Liver (tissue), 9 donors: ENCODE measurements around the gene KCNK17. TPM values are rescaled to one million over a fixed set of nuclear protein-coding genes. Genes with fewer than 3 reads are reported as not detected.

Source experiments
- DNase-seq: peaks from one replicate; pipeline ENCODE4 v3.0.0-alpha.2; 2017; ENCODE audit warnings: low spot score
- H3K27ac ChIP-seq, 2 donors: one replicate each; pipeline ENCODE4 v1.7.0; 2013; ENCODE audit warnings: inconsistent platforms in 2 of 2, low read length in 2 of 2, control low read depth in 1 of 2, low read depth in 1 of 2, mild to moderate bottlenecking in 1 of 2
- H3K27me3 ChIP-seq, 4 donors: one replicate each; pipeline versions ENCODE4 v1.6.1 to v1.7.0; 2013; ENCODE audit warnings: low read length in 3 of 4, inconsistent platforms in 1 of 4, mild to moderate bottlenecking in 1 of 4, moderate library complexity in 1 of 4; ENCODE audit not compliant: control insufficient read depth in 4 of 4, insufficient read depth in 4 of 4
- H3K36me3 ChIP-seq, 4 donors: one replicate each; pipeline versions ENCODE4 v1.6.1 to v1.7.0; 2013; ENCODE audit warnings: low read length in 3 of 4, mild to moderate bottlenecking in 3 of 4, low read depth in 1 of 4, moderate library complexity in 1 of 4; ENCODE audit not compliant: control insufficient read depth in 4 of 4, insufficient read depth in 3 of 4
- H3K4me1 ChIP-seq, 4 donors: one replicate each; pipeline versions ENCODE4 v1.6.1 to v1.7.0; 2013; ENCODE audit warnings: low read length in 3 of 4, mild to moderate bottlenecking in 3 of 4, moderate library complexity in 1 of 4; ENCODE audit not compliant: control insufficient read depth in 4 of 4, insufficient read depth in 4 of 4
- H3K4me3 ChIP-seq, 3 donors: one replicate each; pipeline versions ENCODE4 v1.6.1 to v1.7.0; 2013; ENCODE audit warnings: low read length in 3 of 3, control low read depth in 1 of 3, low read depth in 1 of 3, mild to moderate bottlenecking in 1 of 3
- H3K9ac ChIP-seq, 2 donors: one replicate each; pipeline ENCODE4 v1.7.0; 2013; ENCODE audit warnings: low read length in 2 of 2, mild to moderate bottlenecking in 2 of 2, moderate library complexity in 2 of 2, control low read depth in 1 of 2, low read depth in 1 of 2
- H3K9me3 ChIP-seq, 4 donors: one replicate each; pipeline versions ENCODE4 v1.6.1 to v1.7.0; 2013; ENCODE audit warnings: low read length in 3 of 4; ENCODE audit not compliant: control insufficient read depth in 4 of 4
- FOXA1 ChIP-seq: IDR thresholded peaks from 2 replicates; pipeline ENCODE4 v1.6.1; 2016; ENCODE audit warnings: antibody characterized with exemption
- FOXA2 ChIP-seq: IDR thresholded peaks from 2 replicates; pipeline ENCODE4 v1.6.1; 2016; ENCODE audit warnings: antibody characterized with exemption
- HNF4A ChIP-seq, 2 donors: conservative IDR thresholded peaks; 2 replicates each; pipeline ENCODE4 v1.6.1; 2016; ENCODE audit warnings: antibody characterized with exemption in 2 of 2, mild to moderate bottlenecking in 2 of 2
- RAD21 ChIP-seq, 2 donors: IDR thresholded peaks; 2 replicates each; pipeline ENCODE4 v1.6.1; 2016; ENCODE audit warnings: antibody characterized with exemption in 2 of 2, mild to moderate bottlenecking in 2 of 2
- RXRA ChIP-seq, 2 donors: IDR thresholded peaks; 2 replicates each; pipeline ENCODE4 v1.6.1; 2017 to 2018; ENCODE audit warnings: antibody characterized with exemption in 2 of 2, mild to moderate bottlenecking in 1 of 2
- TAF1 ChIP-seq: conservative IDR thresholded peaks from 2 replicates; pipeline ENCODE4 v1.6.1; 2016; ENCODE audit warnings: antibody characterized with exemption, mild to moderate bottlenecking
- WGBS: extraction: QIAGEN DNeasy Blood & Tissue Kit; methylation state at CpG from one replicate; pipeline ENCODE4 v1.1.7; 2013; 5-methylcytosine and 5-hydroxymethylcytosine counted together
- polyA plus RNA-seq, 2 donors: library from polyadenylated mRNA; stranded (reverse) in 1 of 2; unstranded in 1 of 2; fragments of 200-250 nt in 1 of 2; fragments of >200 nt in 1 of 2; fragmentation: Nextera tagmentation in 1 of 2; extraction: Ambion mirVana in 1 of 2; gene quantifications; one replicate each; pipeline versions ENCODE4 v1.2.1 to v1.2.3, GENCODE V29; 2013 to 2015
- total RNA-seq, 2 donors: library from RNA; depleted of rRNA; stranded (reverse); fragments of >200 nt; gene quantifications; one replicate each; pipeline ENCODE4 v1.2.3, GENCODE V29; 2014
- TF ChIP-seq, protein P1 (sequence below): IDR thresholded peaks from 2 replicates; pipeline ENCODE4 v1.6.1; 2016; ENCODE audit warnings: antibody characterized with exemption
- TF ChIP-seq, protein P2 (sequence below): IDR thresholded peaks from 2 replicates; pipeline ENCODE4 v1.6.1; 2016; ENCODE audit warnings: antibody characterized with exemption, mild to moderate bottlenecking
- TF ChIP-seq, protein P3 (sequence below): fragments of 150-350 bp; IDR thresholded peaks from 2 replicates; pipeline ENCODE4 v1.5.1; 2017; ENCODE audit warnings: improper control_type of control experiment, low read depth, low read length; ENCODE audit not compliant: missing input control
- TF ChIP-seq, protein P4 (sequence below): IDR thresholded peaks from 2 replicates; pipeline ENCODE4 v1.6.1; 2016; ENCODE audit warnings: antibody characterized with exemption
- donor health status: healthy.
- donor health status: healthy.
- donor health status: healthy.
- donor health status: healthy.
- donor health status: healthy.

Gene KCNK17
- total and polyA plus RNA-seq, 4 donors: 0.19 to 1.9 (median 0.49) TPM

DNA sequence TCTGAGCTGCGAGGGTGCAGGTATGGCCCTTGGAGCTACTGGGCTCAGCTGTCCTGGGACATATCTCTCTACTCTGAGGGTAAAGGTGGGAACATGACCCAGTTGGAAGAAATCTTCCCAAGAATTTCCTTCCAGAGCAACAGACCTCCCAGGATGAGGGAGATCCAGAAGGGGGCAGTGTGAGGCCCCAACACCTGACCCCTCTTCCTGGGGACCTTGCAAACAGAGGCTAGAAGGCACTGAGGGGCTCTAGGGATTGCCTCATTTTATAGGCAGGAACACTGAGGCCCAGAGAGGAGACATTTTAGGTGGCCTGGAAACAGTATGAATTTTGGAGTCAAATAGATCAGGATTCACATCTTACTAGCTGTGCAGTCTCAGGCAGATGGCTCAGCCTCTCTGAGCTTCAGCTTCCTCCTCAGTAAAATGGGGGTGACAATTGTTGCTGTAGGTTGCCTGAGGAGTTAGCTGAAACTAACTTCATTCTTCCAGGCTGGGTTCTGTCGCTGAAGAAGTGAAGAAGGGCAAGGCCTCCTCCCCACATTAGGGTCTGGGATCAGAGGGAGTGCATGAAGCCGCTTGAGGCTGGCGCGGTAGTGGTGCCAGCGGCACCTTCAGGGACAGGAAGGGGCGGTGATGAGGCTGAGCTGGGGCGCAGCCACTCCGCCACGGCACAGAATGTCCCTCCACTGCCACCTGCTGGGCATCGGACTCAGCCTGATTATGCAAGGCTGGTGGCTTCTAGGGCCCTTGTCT, 11.4 kb downstream of the KCNK17 start:
- H3K9ac ChIP-seq: no peak overlapping the region

DNA sequence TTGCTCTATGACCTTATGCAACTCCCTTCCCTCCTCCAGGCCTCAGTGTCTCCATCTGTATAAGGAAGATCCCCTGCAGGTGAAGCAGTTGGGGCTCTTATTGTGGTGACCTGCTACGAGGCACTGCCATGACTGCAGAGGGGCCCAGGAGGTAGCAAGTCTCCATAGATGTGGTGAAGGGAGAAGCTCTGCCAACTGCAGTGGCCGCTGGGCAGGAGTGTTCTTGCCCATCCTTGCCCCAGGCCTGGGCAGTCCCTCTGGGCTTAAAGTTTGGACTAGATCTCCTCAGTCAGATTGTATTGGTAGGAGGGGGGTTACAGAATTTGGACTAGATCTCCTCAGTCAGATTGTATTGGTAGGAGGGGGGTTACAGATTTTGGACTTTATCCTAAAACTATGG, 12.2 kb downstream of the KCNK17 start:
- WGBS: 95% methylated on average over 2 of the region's 2 CpGs
- DNase-seq: no peak
- TF ChIP-seq RXRA (IDR thresholded peaks at IDR 0.05) (no peak), TAF1 (no peak)
- TF ChIP-seq, protein P1, sequence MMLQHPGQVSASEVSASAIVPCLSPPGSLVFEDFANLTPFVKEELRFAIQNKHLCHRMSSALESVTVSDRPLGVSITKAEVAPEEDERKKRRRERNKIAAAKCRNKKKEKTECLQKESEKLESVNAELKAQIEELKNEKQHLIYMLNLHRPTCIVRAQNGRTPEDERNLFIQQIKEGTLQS: no peak
- peaks cover 14 to 30% (median 23%) of the 10 kb centered on the region in 4 donors for H3K4me1 ChIP-seq
- no peaks in the 10 kb centered on the region for H3K27me3 ChIP-seq
- H3K4me3 ChIP-seq: no peak overlapping the region
- no peaks in the 10 kb centered on the region for H3K9me3 ChIP-seq
- no peaks in the 10 kb centered on the region for H3K36me3 ChIP-seq
- H3K27ac ChIP-seq: no peak overlapping the region
- H3K9ac ChIP-seq: no peak overlapping the region

More for the DNA sequence above, 11.4 kb downstream of the KCNK17 start:
- peak; percentile 84 for DNase-seq
- no peak overlapping the region for H3K4me3 ChIP-seq
- WGBS: 7% methylated on average over 11 of the region's 11 CpGs
- H3K4me1 ChIP-seq: peaks cover 7 to 21% (median 15%) of the 10 kb centered on the region in 4 donors
- H3K9me3 ChIP-seq: no peaks in the 10 kb centered on the region
- H3K36me3 ChIP-seq: no peaks in the 10 kb centered on the region
- TF ChIP-seq, protein P2, sequence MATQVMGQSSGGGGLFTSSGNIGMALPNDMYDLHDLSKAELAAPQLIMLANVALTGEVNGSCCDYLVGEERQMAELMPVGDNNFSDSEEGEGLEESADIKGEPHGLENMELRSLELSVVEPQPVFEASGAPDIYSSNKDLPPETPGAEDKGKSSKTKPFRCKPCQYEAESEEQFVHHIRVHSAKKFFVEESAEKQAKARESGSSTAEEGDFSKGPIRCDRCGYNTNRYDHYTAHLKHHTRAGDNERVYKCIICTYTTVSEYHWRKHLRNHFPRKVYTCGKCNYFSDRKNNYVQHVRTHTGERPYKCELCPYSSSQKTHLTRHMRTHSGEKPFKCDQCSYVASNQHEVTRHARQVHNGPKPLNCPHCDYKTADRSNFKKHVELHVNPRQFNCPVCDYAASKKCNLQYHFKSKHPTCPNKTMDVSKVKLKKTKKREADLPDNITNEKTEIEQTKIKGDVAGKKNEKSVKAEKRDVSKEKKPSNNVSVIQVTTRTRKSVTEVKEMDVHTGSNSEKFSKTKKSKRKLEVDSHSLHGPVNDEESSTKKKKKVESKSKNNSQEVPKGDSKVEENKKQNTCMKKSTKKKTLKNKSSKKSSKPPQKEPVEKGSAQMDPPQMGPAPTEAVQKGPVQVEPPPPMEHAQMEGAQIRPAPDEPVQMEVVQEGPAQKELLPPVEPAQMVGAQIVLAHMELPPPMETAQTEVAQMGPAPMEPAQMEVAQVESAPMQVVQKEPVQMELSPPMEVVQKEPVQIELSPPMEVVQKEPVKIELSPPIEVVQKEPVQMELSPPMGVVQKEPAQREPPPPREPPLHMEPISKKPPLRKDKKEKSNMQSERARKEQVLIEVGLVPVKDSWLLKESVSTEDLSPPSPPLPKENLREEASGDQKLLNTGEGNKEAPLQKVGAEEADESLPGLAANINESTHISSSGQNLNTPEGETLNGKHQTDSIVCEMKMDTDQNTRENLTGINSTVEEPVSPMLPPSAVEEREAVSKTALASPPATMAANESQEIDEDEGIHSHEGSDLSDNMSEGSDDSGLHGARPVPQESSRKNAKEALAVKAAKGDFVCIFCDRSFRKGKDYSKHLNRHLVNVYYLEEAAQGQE: no peak
- TF ChIP-seq RAD21 (IDR thresholded peaks at IDR 0.05) (peak; percentile 98 to 99), FOXA1 (no peak), HNF4A (conservative IDR thresholded peaks at IDR 0.05) (no peak), RXRA (IDR thresholded peaks at IDR 0.05) (peak; percentile 19 to 68)
- TF ChIP-seq, protein P3, sequence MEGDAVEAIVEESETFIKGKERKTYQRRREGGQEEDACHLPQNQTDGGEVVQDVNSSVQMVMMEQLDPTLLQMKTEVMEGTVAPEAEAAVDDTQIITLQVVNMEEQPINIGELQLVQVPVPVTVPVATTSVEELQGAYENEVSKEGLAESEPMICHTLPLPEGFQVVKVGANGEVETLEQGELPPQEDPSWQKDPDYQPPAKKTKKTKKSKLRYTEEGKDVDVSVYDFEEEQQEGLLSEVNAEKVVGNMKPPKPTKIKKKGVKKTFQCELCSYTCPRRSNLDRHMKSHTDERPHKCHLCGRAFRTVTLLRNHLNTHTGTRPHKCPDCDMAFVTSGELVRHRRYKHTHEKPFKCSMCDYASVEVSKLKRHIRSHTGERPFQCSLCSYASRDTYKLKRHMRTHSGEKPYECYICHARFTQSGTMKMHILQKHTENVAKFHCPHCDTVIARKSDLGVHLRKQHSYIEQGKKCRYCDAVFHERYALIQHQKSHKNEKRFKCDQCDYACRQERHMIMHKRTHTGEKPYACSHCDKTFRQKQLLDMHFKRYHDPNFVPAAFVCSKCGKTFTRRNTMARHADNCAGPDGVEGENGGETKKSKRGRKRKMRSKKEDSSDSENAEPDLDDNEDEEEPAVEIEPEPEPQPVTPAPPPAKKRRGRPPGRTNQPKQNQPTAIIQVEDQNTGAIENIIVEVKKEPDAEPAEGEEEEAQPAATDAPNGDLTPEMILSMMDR: peak; percentile 93
- TF ChIP-seq, protein P1: no peak
- TF ChIP-seq, protein P4, sequence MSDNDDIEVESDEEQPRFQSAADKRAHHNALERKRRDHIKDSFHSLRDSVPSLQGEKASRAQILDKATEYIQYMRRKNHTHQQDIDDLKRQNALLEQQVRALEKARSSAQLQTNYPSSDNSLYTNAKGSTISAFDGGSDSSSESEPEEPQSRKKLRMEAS: no peak
- H3K27me3 ChIP-seq: no peaks in the 10 kb centered on the region
- no peak overlapping the region for H3K27ac ChIP-seq

DNA sequence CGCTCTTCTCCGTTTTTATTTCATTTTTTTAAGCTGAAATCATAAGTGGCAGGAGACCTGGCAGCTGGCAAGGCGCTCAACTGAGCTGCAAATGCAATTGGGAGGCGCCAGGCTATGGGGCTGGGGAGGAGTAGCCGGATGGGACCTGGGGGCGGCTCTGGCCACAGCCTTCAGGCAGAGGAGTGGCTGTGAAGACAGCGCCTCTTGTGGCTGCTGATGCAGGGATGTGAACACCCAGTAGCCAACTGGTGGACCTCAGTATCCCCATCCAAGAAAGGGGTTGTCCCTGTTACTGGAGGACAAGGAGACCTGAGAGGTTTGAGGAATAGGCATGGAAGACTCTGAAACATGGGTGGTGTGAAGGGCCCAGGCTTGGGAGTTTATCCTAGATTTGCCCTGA, 12.6 kb downstream of the KCNK17 start:
- no peak for DNase-seq

More for the DNA sequence above, 12.6 kb downstream of the KCNK17 start:
- H3K36me3 ChIP-seq: no peaks in the 10 kb centered on the region
- H3K9ac ChIP-seq: no peak overlapping the region
- no peak overlapping the region for H3K27ac ChIP-seq
- 88% methylated on average over 7 of the region's 7 CpGs for WGBS
- TF ChIP-seq FOXA2 (no peak), RAD21 (IDR thresholded peaks at IDR 0.05) (peak in 1 of 2 donors; percentile 14)
- no peak overlapping the region for H3K4me3 ChIP-seq
- no peaks in the 10 kb centered on the region for H3K27me3 ChIP-seq
- no peaks in the 10 kb centered on the region for H3K9me3 ChIP-seq
- H3K4me1 ChIP-seq: peaks cover 18 to 34% (median 27%) of the 10 kb centered on the region in 4 donors
